ENCODE data around the gene SPNS3. TPM values are rescaled to one million over a fixed set of nuclear protein-coding genes. Genes with fewer than 3 reads are reported as not detected.

The SPNS3 gene
- total RNA-seq, 2 donors from 2014 or later = 2.4 to 5.8 TPM

DNA sequence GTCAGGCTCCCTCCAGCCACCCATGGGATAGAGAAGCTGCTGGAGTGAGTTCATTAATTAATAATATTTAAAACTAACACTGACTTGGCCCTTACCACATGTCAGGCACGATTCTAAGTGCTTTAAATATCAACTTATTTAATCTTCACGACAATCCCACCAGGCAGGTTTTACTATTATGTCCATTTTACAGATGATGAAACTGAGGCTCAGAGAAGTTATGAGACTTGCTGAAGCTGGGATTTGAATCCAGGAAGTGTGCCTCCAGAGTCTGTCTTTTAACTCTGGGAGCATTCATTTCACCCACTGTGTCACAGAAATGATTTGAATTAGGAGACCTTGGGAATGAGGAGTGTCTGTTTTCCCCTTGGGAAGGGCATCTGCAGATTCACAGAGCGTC lies 8.8 kb downstream of the SPNS3 start:
- H3K4me3 Mint-ChIP-seq = no peak overlapping the region
- H3K27me3 Mint-ChIP-seq = peaks cover 3% of the 10 kb centered on the region
- no peaks in the 10 kb centered on the region for H3K4me1 Mint-ChIP-seq
- H3K27ac Mint-ChIP-seq = no peak overlapping the region
- no peaks in the 10 kb centered on the region for H3K9me3 Mint-ChIP-seq
- ATAC-seq (replicated peaks) = no peak
- no peaks in the 10 kb centered on the region for H3K36me3 Mint-ChIP-seq (ENCODE audit: low read depth)

DNA sequence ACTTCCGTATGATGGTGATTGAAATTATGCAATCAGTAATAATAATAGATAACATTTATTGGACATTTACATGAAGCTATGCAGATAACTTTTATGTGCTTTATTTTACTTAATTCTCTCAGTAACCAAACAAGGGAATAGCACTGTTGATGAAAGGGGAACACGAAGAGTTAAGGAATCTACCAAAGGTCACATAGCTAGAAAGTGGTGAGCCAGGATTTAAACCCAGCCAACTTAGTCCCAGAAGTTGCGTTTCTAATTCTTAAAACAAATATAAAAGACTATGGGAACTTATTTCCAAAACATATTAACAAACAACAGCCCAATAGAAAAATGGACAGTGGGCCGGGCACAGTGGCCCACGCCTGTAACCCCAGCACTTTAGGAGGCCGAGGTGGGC lies 9.7 kb downstream of the SPNS3 start:
- no peak overlapping the region for H3K4me3 Mint-ChIP-seq
- H3K36me3 Mint-ChIP-seq (ENCODE audit: low read depth) = no peaks in the 10 kb centered on the region
- no peak for ATAC-seq (replicated peaks)
- H3K9me3 Mint-ChIP-seq = no peaks in the 10 kb centered on the region
- no peaks in the 10 kb centered on the region for H3K4me1 Mint-ChIP-seq
- no peak overlapping the region for H3K27ac Mint-ChIP-seq
- peaks cover 3% of the 10 kb centered on the region for H3K27me3 Mint-ChIP-seq

DNA sequence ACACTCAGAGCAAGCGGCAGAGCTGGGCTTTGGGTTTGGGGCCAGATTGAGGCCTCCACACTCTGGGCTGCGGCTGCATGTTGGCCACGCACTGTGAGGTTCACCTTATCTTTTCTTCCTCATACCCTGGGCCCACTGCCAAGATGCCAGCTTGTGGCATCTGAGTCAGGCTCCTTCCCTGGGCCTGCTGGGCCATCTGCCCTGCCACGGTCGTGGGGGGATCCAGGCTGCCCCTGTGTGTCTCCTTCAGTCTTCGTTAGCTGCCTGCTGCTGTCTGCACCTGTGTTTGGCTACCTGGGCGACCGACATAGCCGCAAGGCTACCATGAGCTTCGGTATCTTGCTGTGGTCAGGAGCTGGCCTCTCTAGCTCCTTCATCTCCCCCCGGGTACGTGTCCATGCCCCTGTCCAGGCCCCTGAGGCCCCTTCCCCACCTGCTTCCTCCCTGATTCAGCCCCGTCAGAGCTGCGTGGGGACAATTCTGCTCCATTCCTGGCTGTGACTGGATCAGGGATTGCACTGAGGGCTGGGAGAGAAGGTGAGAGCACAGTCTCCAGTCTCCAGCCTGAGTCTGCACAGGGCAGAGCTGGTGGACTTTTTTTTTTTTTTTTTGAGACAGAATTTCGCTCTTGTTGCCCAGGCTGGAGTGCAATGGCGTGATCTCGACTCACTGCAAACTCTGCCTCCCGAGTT lies 11.2 kb downstream of the SPNS3 start:
- H3K27me3 Mint-ChIP-seq = peaks cover 3% of the 10 kb centered on the region
- H3K4me3 Mint-ChIP-seq = no peak overlapping the region
- H3K4me1 Mint-ChIP-seq = no peaks in the 10 kb centered on the region
- no peaks in the 10 kb centered on the region for H3K36me3 Mint-ChIP-seq (ENCODE audit: low read depth)
- no peak for ATAC-seq (replicated peaks)
- no peak overlapping the region for H3K27ac Mint-ChIP-seq
- no peaks in the 10 kb centered on the region for H3K9me3 Mint-ChIP-seq

DNA sequence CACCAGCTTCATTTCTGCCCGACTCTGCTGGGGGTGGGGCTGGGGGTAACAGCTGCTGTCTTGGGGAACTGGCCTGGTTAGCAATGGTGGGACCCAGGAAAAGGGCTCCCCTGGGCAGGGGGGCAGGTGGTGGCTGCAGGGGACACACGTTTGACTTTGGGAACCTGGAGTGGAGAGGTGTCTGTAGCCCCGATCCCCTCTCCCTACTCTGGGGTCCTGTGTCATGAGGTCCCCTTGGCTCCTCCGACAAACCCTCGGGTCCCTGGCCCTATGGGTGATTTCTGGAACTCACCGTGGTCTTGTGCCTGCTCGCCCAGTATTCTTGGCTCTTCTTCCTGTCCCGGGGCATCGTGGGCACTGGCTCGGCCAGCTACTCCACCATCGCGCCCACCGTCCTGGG lies 12.0 kb downstream of the SPNS3 start:
- peaks cover 3% of the 10 kb centered on the region for H3K27me3 Mint-ChIP-seq
- H3K4me3 Mint-ChIP-seq = no peak overlapping the region
- no peaks in the 10 kb centered on the region for H3K36me3 Mint-ChIP-seq (ENCODE audit: low read depth)
- no peak overlapping the region for H3K27ac Mint-ChIP-seq
- no peak for ATAC-seq (replicated peaks)
- no peaks in the 10 kb centered on the region for H3K4me1 Mint-ChIP-seq
- no peaks in the 10 kb centered on the region for H3K9me3 Mint-ChIP-seq

DNA sequence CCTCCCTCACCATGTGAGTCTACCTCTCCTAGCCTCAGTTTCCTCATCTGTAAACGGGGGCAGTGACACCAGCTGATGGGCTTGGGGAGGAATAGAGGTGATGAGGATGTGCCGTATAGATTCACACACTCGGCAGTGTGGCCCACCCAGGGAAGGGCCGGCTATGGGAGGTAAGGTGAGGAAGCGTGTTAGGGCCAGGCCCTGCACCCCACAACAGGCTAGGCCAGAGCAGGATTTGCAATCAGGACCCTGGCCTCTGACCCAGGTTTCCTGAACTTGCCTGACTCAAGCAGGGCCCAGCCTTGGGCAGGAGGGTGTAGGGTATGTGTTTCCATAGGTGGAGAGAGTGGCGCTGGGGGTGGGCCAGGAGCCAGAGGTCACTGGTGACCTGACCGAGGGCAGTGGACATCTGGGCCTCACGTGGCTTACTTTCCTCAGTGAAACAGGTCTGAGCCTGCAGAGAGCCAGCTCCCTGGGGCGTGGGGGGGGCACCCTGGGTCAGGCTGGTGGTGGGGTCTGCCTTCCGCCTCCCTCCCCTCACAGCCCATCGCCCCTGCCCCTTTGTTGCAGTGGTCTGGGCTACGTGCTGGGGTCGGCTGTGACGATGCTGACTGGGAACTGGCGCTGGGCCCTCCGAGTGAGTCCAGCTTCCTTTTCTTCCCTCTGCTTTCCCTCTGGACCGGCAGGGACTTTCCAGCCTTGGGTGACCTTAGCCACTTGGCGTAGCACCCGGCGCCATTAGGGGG lies 12.8 kb downstream of the SPNS3 start:
- Mint-ChIP-seq H3K36me3 (ENCODE audit: low read depth) (no peaks in the 10 kb centered on the region), H3K4me1 (no peaks in the 10 kb centered on the region), H3K9me3 (no peaks in the 10 kb centered on the region), H3K27ac (no peak overlapping the region), H3K27me3 (peaks cover 3% of the 10 kb centered on the region), H3K4me3 (no peak overlapping the region)
- no peak for ATAC-seq (replicated peaks)

DNA sequence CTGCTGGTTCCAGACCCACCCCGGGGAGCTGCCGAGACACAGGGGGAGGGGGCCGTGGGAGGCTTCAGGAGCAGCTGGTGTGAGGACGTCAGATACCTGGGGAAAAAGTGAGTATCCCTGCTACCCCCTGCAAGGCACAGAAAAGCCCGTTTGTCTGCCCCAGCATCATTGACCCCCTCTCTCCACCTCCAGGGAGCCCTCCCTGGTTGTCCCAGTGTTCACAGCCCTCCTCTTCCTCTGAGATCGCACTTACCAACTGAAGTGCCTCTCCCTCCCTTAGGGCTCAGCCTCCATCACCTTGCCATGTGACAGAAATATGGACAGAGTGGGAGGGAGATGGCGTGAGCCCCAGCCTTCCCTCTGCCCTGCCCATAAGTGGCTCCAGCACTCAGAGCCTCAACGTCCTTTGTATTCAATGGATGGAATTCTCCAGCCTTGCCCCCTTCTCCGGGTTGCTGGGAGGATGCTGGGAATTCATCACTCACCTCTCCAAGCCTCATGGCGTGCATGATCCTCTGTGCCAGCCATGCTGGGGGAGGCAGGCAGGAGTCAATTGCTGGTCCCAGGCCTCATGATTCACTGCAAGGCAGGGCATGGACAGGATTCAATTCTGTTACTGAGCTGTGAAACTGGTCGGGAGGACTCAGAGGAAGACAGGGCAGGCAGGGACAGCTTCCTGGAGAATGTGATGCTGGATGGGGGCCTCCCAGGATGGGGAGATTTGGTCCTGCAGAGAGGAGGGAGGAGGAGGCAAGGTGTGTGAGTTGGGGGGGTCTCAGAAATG lies 14.6 kb downstream of the SPNS3 start:
- H3K36me3 Mint-ChIP-seq (ENCODE audit: low read depth) = no peaks in the 10 kb centered on the region
- peak overlapping the region; percentile 31 for H3K27ac Mint-ChIP-seq
- H3K9me3 Mint-ChIP-seq = no peaks in the 10 kb centered on the region
- H3K27me3 Mint-ChIP-seq = no peaks in the 10 kb centered on the region
- no peaks in the 10 kb centered on the region for H3K4me1 Mint-ChIP-seq
- H3K4me3 Mint-ChIP-seq = no peak overlapping the region
- ATAC-seq (replicated peaks) = no peak

DNA sequence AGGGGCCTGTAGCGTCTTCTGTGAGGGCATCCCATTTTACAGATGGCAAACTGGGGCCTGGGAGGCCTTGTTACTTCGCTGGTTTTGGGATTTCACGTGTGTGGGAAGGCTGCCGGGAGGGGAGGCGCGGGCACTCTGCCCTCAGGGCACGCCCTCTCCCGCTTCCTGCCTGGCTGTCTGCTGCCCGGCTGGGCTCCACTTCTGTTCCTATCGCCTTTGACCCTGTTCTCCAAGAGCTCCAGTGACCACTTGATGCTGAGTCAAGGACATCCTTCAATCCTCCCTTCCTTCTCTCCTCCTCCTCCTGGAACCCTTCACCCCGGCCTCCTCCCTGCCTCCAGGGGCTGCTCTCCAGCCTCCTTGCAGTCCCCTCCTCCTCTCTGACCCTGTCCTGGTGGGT lies 16.0 kb downstream of the SPNS3 start:
- no peaks in the 10 kb centered on the region for H3K36me3 Mint-ChIP-seq (ENCODE audit: low read depth)
- H3K4me3 Mint-ChIP-seq = no peak overlapping the region
- H3K9me3 Mint-ChIP-seq = no peaks in the 10 kb centered on the region
- H3K4me1 Mint-ChIP-seq = no peaks in the 10 kb centered on the region
- ATAC-seq (replicated peaks) = no peak
- H3K27me3 Mint-ChIP-seq = no peaks in the 10 kb centered on the region
- no peak overlapping the region for H3K27ac Mint-ChIP-seq

DNA sequence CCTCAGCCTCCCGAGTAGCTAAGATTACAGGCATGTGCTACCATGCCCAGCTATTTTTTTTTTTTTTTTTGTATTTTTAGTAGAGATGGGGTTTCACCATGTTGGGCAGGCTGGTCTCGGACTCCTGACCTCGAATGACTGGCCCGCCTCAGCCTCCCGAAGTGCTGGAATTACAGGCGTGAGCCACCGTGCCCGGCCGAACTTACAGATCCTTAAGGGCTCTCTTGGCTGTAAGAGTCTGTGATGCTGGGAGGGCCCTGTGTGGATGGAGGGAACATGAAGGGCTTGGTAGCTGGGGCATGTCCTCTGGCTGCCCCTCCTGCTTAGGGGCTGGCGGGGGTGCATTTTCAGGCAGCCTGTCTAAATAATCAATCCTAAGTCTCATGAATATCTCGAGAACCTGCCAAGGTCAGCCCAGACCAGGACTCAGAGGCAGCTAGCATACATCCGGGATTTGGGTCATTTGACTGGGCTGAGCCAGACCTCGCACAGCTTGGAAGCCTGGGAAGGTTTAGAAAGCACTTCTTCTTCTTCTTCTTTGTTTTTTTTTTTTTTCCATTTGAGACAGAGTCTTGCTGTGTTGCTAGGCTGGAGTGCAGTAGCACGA lies 17.1 kb downstream of the SPNS3 start:
- Mint-ChIP-seq H3K4me1 (no peaks in the 10 kb centered on the region), H3K27ac (no peak overlapping the region), H3K4me3 (no peak overlapping the region), H3K27me3 (no peaks in the 10 kb centered on the region), H3K36me3 (ENCODE audit: low read depth) (no peaks in the 10 kb centered on the region), H3K9me3 (no peaks in the 10 kb centered on the region)
- ATAC-seq (replicated peaks) = no peak

DNA sequence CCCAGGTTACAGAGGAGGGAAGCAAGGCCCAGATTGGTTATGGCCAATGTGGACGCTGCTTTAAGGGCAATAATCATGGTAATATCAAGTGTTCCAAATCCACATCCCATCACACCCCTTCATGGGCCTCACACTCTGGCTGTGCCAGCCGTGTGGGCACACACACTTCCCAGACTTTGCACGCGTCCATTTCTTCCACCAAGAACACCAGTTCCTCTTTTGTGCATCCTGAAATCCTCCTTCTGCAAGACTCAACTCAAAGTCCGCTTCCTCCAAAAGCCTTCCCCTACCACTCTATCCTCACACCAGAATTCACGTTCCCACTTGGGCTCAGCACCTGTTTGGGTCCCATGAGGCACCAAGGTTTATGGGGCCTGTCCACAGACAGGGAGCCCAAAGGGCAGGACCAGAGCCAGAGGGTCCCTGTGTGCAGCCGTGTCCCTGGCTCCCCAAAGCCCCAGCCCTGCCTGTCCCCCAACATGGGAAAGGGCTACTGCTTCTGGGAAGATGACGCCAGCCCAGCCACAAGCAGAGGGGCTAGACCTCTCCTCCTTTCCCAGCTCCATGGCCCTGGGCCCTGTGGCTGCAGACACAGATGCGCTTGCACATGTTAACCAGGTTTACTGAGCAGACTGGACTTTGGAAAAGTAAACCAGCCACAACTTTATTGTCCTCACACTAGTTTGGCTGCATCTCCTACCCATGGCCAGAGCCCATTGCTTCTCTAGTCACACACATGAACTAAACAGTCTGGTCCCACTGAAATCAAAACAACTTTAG lies 20.3 kb downstream of the SPNS3 start:
- H3K4me3 Mint-ChIP-seq = no peak overlapping the region

DNA sequence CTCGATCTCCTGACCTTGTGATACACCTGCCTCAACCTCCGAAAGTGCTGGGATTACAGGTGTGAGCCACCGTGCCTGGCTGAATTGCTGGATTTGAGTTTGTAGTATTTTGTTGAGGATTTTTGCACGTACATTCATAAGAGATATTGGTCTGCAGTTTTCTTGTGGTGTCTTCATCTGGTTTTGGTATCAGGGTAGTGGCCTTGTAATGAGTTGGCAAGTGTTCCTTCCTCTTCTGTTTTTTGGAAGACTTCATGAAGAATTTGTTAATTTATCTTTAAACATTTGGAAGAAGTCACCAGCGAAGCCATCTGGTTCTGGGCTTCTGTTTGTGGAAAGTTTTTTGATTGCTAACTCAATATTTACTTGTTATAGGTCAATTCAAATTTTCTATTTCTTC lies 26.9 kb downstream of the SPNS3 start:
- no peak overlapping the region for H3K4me3 Mint-ChIP-seq

More for the DNA sequence above, 20.3 kb downstream of the SPNS3 start:
- Mint-ChIP-seq H3K27me3 (no peaks in the 10 kb centered on the region), H3K27ac (no peak overlapping the region), H3K9me3 (no peaks in the 10 kb centered on the region), H3K36me3 (ENCODE audit: low read depth) (no peaks in the 10 kb centered on the region), H3K4me1 (no peaks in the 10 kb centered on the region)
- ATAC-seq (replicated peaks) = no peak

DNA sequence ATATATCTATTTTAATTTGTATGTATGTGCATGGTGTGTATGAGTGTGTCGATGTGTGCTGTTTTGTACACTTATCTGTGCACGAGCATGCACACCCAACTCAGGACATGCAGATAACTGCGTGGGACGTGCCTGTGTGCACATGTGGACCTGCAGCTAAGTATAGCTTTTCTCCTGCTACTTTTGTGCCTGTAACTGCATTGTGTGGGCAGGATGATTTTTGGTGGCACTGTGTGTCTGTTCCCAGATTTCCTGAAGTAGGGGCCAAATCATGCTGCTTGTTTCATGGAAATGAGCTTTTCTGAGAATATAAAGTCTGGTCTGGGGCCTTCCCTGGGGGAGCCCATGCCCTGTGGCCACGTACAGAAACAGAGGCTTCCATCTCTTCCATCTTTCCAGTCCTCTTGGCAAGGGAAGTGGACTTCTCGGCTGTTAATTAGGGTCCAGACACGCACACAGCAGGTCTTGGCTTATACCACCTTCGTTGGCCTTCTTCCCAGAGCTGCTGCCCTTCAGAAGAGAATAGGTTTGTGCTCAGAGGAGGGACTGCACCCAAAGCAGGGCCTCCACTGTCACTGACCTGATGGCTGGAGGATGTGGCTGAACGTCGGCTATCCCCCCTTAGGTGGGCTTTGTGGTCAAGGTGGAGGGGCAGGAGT lies 30.2 kb downstream of the SPNS3 start:
- Mint-ChIP-seq H3K4me1 (no peaks in the 10 kb centered on the region), H3K4me3 (no peak overlapping the region), H3K27ac (no peak overlapping the region)

More for the DNA sequence above, 26.9 kb downstream of the SPNS3 start:
- Mint-ChIP-seq H3K9me3 (peaks cover 5% of the 10 kb centered on the region), H3K27me3 (peaks cover 3% of the 10 kb centered on the region), H3K27ac (no peak overlapping the region), H3K4me1 (no peaks in the 10 kb centered on the region), H3K36me3 (ENCODE audit: low read depth) (no peaks in the 10 kb centered on the region)
- ATAC-seq (replicated peaks) = no peak

DNA sequence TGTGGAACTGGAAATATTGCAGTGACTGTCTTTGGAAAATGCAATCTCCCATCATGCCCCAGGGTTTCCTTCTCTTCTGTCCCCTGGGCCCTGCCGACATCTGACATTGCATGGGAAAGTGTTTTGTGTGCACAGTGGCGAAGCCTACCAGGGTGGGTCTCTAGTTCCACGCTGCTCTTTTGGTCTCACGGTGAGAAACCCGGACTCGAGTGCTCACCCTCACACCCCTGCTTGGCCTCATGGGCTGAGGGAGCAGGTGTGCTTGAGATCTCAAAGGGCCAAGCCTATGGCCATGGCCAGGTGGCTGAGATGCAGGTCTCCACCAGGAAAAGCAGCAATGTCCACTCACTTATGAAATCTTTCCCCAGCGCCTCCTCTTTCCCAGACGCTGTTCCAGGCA lies 32.0 kb downstream of the SPNS3 start:
- H3K4me1 Mint-ChIP-seq = no peaks in the 10 kb centered on the region
- no peaks in the 10 kb centered on the region for H3K36me3 Mint-ChIP-seq (ENCODE audit: low read depth)
- H3K27me3 Mint-ChIP-seq = peaks cover under 1% of the 10 kb centered on the region
- no peak overlapping the region for H3K4me3 Mint-ChIP-seq
- no peaks in the 10 kb centered on the region for H3K9me3 Mint-ChIP-seq
- no peak overlapping the region for H3K27ac Mint-ChIP-seq
- no peak for ATAC-seq (replicated peaks)

More for the DNA sequence above, 30.2 kb downstream of the SPNS3 start:
- no peak for ATAC-seq (replicated peaks)
- peaks cover 5% of the 10 kb centered on the region for H3K9me3 Mint-ChIP-seq
- peaks cover 3% of the 10 kb centered on the region for H3K27me3 Mint-ChIP-seq
- H3K36me3 Mint-ChIP-seq (ENCODE audit: low read depth) = no peaks in the 10 kb centered on the region

DNA sequence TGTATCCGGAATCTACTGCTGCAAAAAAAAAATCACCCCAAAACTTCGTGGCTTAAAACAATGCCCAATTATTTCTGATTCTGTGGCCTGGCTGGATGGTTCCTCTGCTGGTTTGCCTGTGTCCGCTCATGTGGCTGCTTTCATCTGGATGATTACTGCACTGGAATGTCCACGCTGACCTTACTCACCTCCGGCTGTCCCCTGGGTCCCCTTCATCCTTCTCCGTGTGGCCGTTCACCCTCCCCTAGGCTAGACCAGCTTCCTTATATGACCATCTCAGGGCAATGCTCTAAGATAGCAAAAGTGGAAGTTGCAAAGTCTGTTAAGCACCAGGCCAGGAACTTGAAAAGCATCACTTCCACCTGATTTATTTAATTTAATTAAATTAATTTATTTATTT lies 33.5 kb downstream of the SPNS3 start:
- H3K27me3 Mint-ChIP-seq = no peaks in the 10 kb centered on the region
- H3K4me3 Mint-ChIP-seq = no peak overlapping the region

More for the DNA sequence above, 33.5 kb downstream of the SPNS3 start:
- Mint-ChIP-seq H3K4me1 (no peaks in the 10 kb centered on the region), H3K27ac (no peak overlapping the region), H3K36me3 (ENCODE audit: low read depth) (no peaks in the 10 kb centered on the region), H3K9me3 (no peaks in the 10 kb centered on the region)
- ATAC-seq (replicated peaks) = no peak
